HCT116 (cell line): ENCODE data around the gene MRS2.

ENCODE experiments used
- ATF3 ChIP-seq: IDR thresholded peaks from 2 replicates; pipeline ENCODE4 v1.6.1; 2012
- CBX3 ChIP-seq: IDR thresholded peaks from 2 replicates; pipeline ENCODE4 v1.6.1; 2012; ENCODE audit warnings: low read depth
- CEBPB ChIP-seq: IDR thresholded peaks from 2 replicates; pipeline ENCODE4 v1.6.1; 2012; ENCODE audit warnings: low read depth
- FOSL1 ChIP-seq: IDR thresholded peaks from 2 replicates; pipeline ENCODE4 v1.6.1; 2012; ENCODE audit warnings: low read depth
- JUND ChIP-seq: IDR thresholded peaks from 2 replicates; pipeline ENCODE4 v1.6.1; 2012
- POLR2A ChIP-seq: IDR thresholded peaks from 2 replicates; pipeline ENCODE4 v1.7.0; 2011; ENCODE audit warnings: borderline replicate concordance; ENCODE audit not compliant: insufficient read depth, insufficient read length; ENCODE audit errors: extremely low read depth
- SRF ChIP-seq: IDR thresholded peaks from 2 replicates; pipeline ENCODE4 v1.6.1; 2012; ENCODE audit warnings: low read depth
- TCF7L2 ChIP-seq: IDR thresholded peaks from 2 replicates; pipeline ENCODE4 v1.7.0; 2011; ENCODE audit warnings: borderline replicate concordance, inconsistent platforms; ENCODE audit not compliant: insufficient read depth, insufficient read length; ENCODE audit errors: extremely low read depth
- YY1 ChIP-seq: IDR thresholded peaks from 2 replicates; pipeline ENCODE4 v1.6.1; 2011; ENCODE audit warnings: low read length, low read depth, moderate library complexity, mild to moderate bottlenecking; ENCODE audit not compliant: insufficient replicate concordance; ENCODE audit errors: extremely low read depth
- TF ChIP-seq, protein P1 (sequence below), 3 experiments: fragments of 200-600 bp in 1 of 3; sonication (generic) in 1 of 3; IDR thresholded peaks in 2 of 3; conservative IDR thresholded peaks in 1 of 3; 2 replicates each; pipeline ENCODE4 v1.5.1; 2012 to 2017; ENCODE audit warnings: low read depth in 2 of 3, low read length in 2 of 3, antibody characterized with exemption in 1 of 3, borderline replicate concordance in 1 of 3, control low read depth in 1 of 3, mild to moderate bottlenecking in 1 of 3, mixed read lengths in 1 of 3, mixed run types in 1 of 3, moderate library complexity in 1 of 3; ENCODE audit not compliant: insufficient read depth in 1 of 3
- TF ChIP-seq, protein P2 (sequence below): IDR thresholded peaks from 2 replicates; pipeline ENCODE4 v1.6.1; 2012
- TF ChIP-seq, protein P3 (sequence below): IDR thresholded peaks from 2 replicates; pipeline ENCODE4 v1.6.1; 2012; ENCODE audit warnings: low read depth

- TF ChIP-seq, protein P1, sequence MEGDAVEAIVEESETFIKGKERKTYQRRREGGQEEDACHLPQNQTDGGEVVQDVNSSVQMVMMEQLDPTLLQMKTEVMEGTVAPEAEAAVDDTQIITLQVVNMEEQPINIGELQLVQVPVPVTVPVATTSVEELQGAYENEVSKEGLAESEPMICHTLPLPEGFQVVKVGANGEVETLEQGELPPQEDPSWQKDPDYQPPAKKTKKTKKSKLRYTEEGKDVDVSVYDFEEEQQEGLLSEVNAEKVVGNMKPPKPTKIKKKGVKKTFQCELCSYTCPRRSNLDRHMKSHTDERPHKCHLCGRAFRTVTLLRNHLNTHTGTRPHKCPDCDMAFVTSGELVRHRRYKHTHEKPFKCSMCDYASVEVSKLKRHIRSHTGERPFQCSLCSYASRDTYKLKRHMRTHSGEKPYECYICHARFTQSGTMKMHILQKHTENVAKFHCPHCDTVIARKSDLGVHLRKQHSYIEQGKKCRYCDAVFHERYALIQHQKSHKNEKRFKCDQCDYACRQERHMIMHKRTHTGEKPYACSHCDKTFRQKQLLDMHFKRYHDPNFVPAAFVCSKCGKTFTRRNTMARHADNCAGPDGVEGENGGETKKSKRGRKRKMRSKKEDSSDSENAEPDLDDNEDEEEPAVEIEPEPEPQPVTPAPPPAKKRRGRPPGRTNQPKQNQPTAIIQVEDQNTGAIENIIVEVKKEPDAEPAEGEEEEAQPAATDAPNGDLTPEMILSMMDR (IDR thresholded peaks at IDR 0.05 in 2 of 3, conservative IDR thresholded peaks at IDR 0.05 in 1 of 3; ENCODE audit: borderline replicate concordance in 1 of 3, insufficient read depth in 1 of 3, low read depth in 2 of 3, low read length in 2 of 3), result no peak
- TF ChIP-seq SRF (no peak), FOSL1 (no peak), CBX3 (no peak), JUND (no peak), ATF3 (no peak), POLR2A (no peak), CEBPB (no peak), YY1 (no peak), TCF7L2 (no peak)
- TF ChIP-seq, protein P2, sequence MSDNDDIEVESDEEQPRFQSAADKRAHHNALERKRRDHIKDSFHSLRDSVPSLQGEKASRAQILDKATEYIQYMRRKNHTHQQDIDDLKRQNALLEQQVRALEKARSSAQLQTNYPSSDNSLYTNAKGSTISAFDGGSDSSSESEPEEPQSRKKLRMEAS, result no peak
- TF ChIP-seq, protein P3, sequence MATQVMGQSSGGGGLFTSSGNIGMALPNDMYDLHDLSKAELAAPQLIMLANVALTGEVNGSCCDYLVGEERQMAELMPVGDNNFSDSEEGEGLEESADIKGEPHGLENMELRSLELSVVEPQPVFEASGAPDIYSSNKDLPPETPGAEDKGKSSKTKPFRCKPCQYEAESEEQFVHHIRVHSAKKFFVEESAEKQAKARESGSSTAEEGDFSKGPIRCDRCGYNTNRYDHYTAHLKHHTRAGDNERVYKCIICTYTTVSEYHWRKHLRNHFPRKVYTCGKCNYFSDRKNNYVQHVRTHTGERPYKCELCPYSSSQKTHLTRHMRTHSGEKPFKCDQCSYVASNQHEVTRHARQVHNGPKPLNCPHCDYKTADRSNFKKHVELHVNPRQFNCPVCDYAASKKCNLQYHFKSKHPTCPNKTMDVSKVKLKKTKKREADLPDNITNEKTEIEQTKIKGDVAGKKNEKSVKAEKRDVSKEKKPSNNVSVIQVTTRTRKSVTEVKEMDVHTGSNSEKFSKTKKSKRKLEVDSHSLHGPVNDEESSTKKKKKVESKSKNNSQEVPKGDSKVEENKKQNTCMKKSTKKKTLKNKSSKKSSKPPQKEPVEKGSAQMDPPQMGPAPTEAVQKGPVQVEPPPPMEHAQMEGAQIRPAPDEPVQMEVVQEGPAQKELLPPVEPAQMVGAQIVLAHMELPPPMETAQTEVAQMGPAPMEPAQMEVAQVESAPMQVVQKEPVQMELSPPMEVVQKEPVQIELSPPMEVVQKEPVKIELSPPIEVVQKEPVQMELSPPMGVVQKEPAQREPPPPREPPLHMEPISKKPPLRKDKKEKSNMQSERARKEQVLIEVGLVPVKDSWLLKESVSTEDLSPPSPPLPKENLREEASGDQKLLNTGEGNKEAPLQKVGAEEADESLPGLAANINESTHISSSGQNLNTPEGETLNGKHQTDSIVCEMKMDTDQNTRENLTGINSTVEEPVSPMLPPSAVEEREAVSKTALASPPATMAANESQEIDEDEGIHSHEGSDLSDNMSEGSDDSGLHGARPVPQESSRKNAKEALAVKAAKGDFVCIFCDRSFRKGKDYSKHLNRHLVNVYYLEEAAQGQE, result no peak
Observed at GRCh38 chr6:24430086-24430485, 27.4 kb downstream of the MRS2 start.
